ENCODE measurements around the gene FBXL17.

GRCh38 chr5:107855171-107855570 lies 526.7 kb downstream of the FBXL17 start:
- TF ChIP-seq ZSCAN20 (CRISPR knock-in tag; IDR thresholded peaks at IDR 0.05; ENCODE audit: borderline replicate concordance) (no peak), EZH2 (conservative IDR thresholded peaks at IDR 0.05; ENCODE audit: low read depth, low read length) (no peak), BHLHE40 (IDR thresholded peaks at IDR 0.05; ENCODE audit: low read length) (no peak), ZBTB26 (CRISPR knock-in tag; IDR thresholded peaks at IDR 0.05; ENCODE audit: borderline replicate concordance) (no peak), CTCF (CRISPR knock-in tag; IDR thresholded peaks at IDR 0.05) (no peak), CREB1 (IDR thresholded peaks at IDR 0.05) (no peak), CREB1 (CRISPR knock-in tag; IDR thresholded peaks at IDR 0.05) (no peak), USF2 (IDR thresholded peaks at IDR 0.05; ENCODE audit: low read depth, low read length) (no peak), USF2 (CRISPR knock-in tag; IDR thresholded peaks at IDR 0.05; ENCODE audit: borderline replicate concordance) (no peak), ZBTB33 (CRISPR knock-in tag; IDR thresholded peaks at IDR 0.05) (no peak), RFX5 (IDR thresholded peaks at IDR 0.05; ENCODE audit: low read depth, low read length) (no peak), SMARCE1 (IDR thresholded peaks at IDR 0.05; ENCODE audit: borderline replicate concordance) (no peak), ZBTB8A (CRISPR knock-in tag; IDR thresholded peaks at IDR 0.05; ENCODE audit: borderline replicate concordance, low read depth) (no peak), HOMEZ (CRISPR knock-in tag; IDR thresholded peaks at IDR 0.05; ENCODE audit: low read depth) (no peak), REPIN1 (CRISPR knock-in tag; IDR thresholded peaks at IDR 0.05; ENCODE audit: borderline replicate concordance, low read depth) (no peak), ZNF850 (CRISPR knock-in tag; conservative IDR thresholded peaks at IDR 0.05) (no peak)
